ENCODE data around the gene GTF2H4. TPM values are rescaled to one million over a fixed set of nuclear protein-coding genes. Genes with fewer than 3 reads are reported as not detected.
"Not testable (repeated sequence)": the region's sequence is repeated elsewhere in the genome, so short reads cannot be mapped to it uniquely, and the experiment has no call there.

Gene GTF2H4
- total RNA-seq, 6 donors from 2014 or later, result 10.1 to 47.6 (median 27.6) TPM

GRCh38 chr6:30898750-30899360, 9.2 kb upstream of the GTF2H4 start:
- Histone ChIP-seq H3K27ac (no peak overlapping the region), H3K4me1 (no peaks in the 10 kb centered on the region), H3K9me3 (no peaks in the 10 kb centered on the region), H3K4me3 (no peak overlapping the region), H3K27me3 (no peaks in the 10 kb centered on the region), H3K36me3 (peaks cover 3 to 58% (median 33%) of the 10 kb centered on the region in 4 donors)
- ATAC-seq (ENCODE audit: low FRiP score in 2 of 2), result no peak
- TF ChIP-seq CTCF (IDR thresholded peaks at IDR 0.05) (no peak), POLR2A (IDR thresholded peaks at IDR 0.05) (no peak), EP300 (IDR thresholded peaks at IDR 0.05) (no peak), POLR2AphosphoS5 (IDR thresholded peaks at IDR 0.05) (no peak)
- no peak for DNase-seq
- WGBS, 2 donors, result 80 to 87% methylated on average over 23 of the region's 23 CpGs

- H3K4me3 ChIP-seq, result no peak overlapping the region
- no peak for DNase-seq
- no peaks in the 10 kb centered on the region for H3K9me3 ChIP-seq
- H3K27ac ChIP-seq, result no peak overlapping the region
- no peak for ATAC-seq (ENCODE audit: low FRiP score in 2 of 2)
- 78 to 79% methylated on average over 1 of the region's 1 CpG for WGBS, 2 donors
- H3K4me1 ChIP-seq, result no peaks in the 10 kb centered on the region
- no peaks in the 10 kb centered on the region for H3K27me3 ChIP-seq
- H3K36me3 ChIP-seq, result peaks cover 3 to 39% (median 24%) of the 10 kb centered on the region in 4 donors
- TF ChIP-seq POLR2AphosphoS5 (IDR thresholded peaks at IDR 0.05) (no peak), CTCF (IDR thresholded peaks at IDR 0.05) (no peak), POLR2A (IDR thresholded peaks at IDR 0.05) (no peak), EP300 (IDR thresholded peaks at IDR 0.05) (no peak)
Measured at GRCh38 chr6:30900863-30901417, 7.1 kb upstream of the GTF2H4 start.

GRCh38 chr6:30901436-30901835, 6.6 kb upstream of the GTF2H4 start:
- peaks cover 3 to 36% (median 24%) of the 10 kb centered on the region in 4 donors for H3K36me3 ChIP-seq
- no peaks in the 10 kb centered on the region for H3K27me3 ChIP-seq
- no peaks in the 10 kb centered on the region for H3K9me3 ChIP-seq
- no peak overlapping the region for H3K4me3 ChIP-seq
- ATAC-seq (ENCODE audit: low FRiP score in 2 of 2) (no peak), DNase-seq (no peak)
- no peaks in the 10 kb centered on the region for H3K4me1 ChIP-seq
- H3K27ac ChIP-seq, result no peak overlapping the region
- TF ChIP-seq POLR2A (IDR thresholded peaks at IDR 0.05) (no peak), CTCF (IDR thresholded peaks at IDR 0.05) (no peak), POLR2AphosphoS5 (IDR thresholded peaks at IDR 0.05) (no peak), EP300 (IDR thresholded peaks at IDR 0.05) (no peak)

GRCh38 chr6:30902196-30902595, 5.8 kb upstream of the GTF2H4 start:
- ATAC-seq (ENCODE audit: low FRiP score in 2 of 2); H3K27ac ChIP-seq; H3K27me3 ChIP-seq; H3K4me3 ChIP-seq; DNase-seq; H3K9me3 ChIP-seq; H3K4me1 ChIP-seq: not testable (repeated sequence)
- WGBS, 2 donors, result 81 to 83% methylated on average over 9 of the region's 9 CpGs
- peaks cover 3 to 28% (median 16%) of the 10 kb centered on the region in 4 donors for H3K36me3 ChIP-seq

- no peaks in the 10 kb centered on the region for H3K9me3 ChIP-seq
- no peak overlapping the region for H3K27ac ChIP-seq
- ATAC-seq (ENCODE audit: low FRiP score in 2 of 2) (no peak), DNase-seq (no peak)
- H3K4me1 ChIP-seq, result peaks cover 0 to 7% (median 3%) of the 10 kb centered on the region in 4 donors
- 46 to 49% methylated on average over 5 of the region's 5 CpGs for WGBS, 2 donors
- no peak overlapping the region for H3K4me3 ChIP-seq
- H3K27me3 ChIP-seq, result no peaks in the 10 kb centered on the region
- peaks cover 3 to 23% (median 11%) of the 10 kb centered on the region in 4 donors for H3K36me3 ChIP-seq
- TF ChIP-seq EP300 (IDR thresholded peaks at IDR 0.05), result no peak
- no peak for TF ChIP-seq POLR2AphosphoS5 (IDR thresholded peaks at IDR 0.05)
- TF ChIP-seq CTCF (IDR thresholded peaks at IDR 0.05), result no peak
- no peak for TF ChIP-seq POLR2A (IDR thresholded peaks at IDR 0.05)
Measured at GRCh38 chr6:30902709-30903108, 5.3 kb upstream of the GTF2H4 start.
